Neural progenitor cell (in vitro differentiated cells): Measurements from ENCODE around the gene MEOX1.

ENCODE experiments used
- CTCF ChIP-seq: fragments of 200-600 bp; sonication (generic); IDR thresholded peaks from 2 replicates; pipeline ENCODE4 v1.5.1; 2017; ENCODE audit warnings: antibody characterized with exemption, mild to moderate bottlenecking
- EZH2 ChIP-seq: fragments of 200-600 bp; sonication (generic); IDR thresholded peaks from 2 replicates; pipeline ENCODE4 v1.6.1; 2017; ENCODE audit warnings: antibody characterized with exemption, mild to moderate bottlenecking, moderate library complexity

- TF ChIP-seq CTCF (no peak), EZH2 (no peak)
Observed at GRCh38 chr17:43659823-43660617, 1.7 kb downstream of the MEOX1 start.
